H1 (cell line): ENCODE results near the gene MLPH. TPM values are rescaled to one million over a fixed set of nuclear protein-coding genes. Genes with fewer than 3 reads are reported as not detected.

ENCODE experiments used
- BRCA1 ChIP-seq: IDR thresholded peaks from 2 replicates; pipeline ENCODE4 v1.6.1; 2012; ENCODE audit warnings: low read depth, low read length, improper control_type of control experiment
- CHD7 ChIP-seq: fragments of 300-600 bp; sonication (generic); IDR thresholded peaks from 2 replicates; pipeline ENCODE4 v1.7.1; 2012; ENCODE audit warnings: low read length, moderate library complexity, mild to moderate bottlenecking, inconsistent platforms; ENCODE audit not compliant: insufficient replicate concordance
- GABPA ChIP-seq: IDR thresholded peaks from 2 replicates; pipeline ENCODE4 v1.6.1; 2011; ENCODE audit warnings: mild to moderate bottlenecking, low read length, moderate library complexity, borderline replicate concordance; ENCODE audit not compliant: insufficient read depth
- KDM1A ChIP-seq: fragments of 200-600, 300-600 bp; sonication (generic); IDR thresholded peaks from 2 replicates; pipeline ENCODE4 v1.7.1; 2016; ENCODE audit warnings: mild to moderate bottlenecking, low read length, borderline replicate concordance
- SP4 ChIP-seq: IDR thresholded peaks from 2 replicates; pipeline ENCODE4 v1.6.1; 2012; ENCODE audit warnings: low read length, inconsistent platforms
- TEAD4 ChIP-seq: IDR thresholded peaks from 2 replicates; pipeline ENCODE4 v1.6.1; 2012; ENCODE audit warnings: low read depth, low read length, inconsistent platforms, mixed read lengths
- polyA plus RNA-seq, 7 experiments: library from polyadenylated mRNA; depleted of rRNA in 3 of 7; stranded (reverse) in 5 of 7; unstranded in 2 of 7; fragments of >200 nt in 5 of 7; fragments of 200-250 nt in 2 of 7; gene quantifications; 1 replicate in 5 of 7; 2 replicates in 1 of 7; 4 replicates in 1 of 7; pipeline versions ENCODE4 v1.2.1 to v1.2.3, GENCODE V29; 2011 to 2013; ENCODE audit warnings: missing spikeins in 2 of 7, mixed read lengths in 2 of 7
- total RNA-seq: library from RNA; stranded (reverse); fragmentation: NEBNext Ultra II Directional; extraction: Animal tissue kit (Norgen Biotek cat#: 25700); gene quantifications from 2 replicates; pipeline ENCODE4 v1.2.1, GENCODE V29; 2021
- TF ChIP-seq, protein P1 (sequence below), 3 experiments: IDR thresholded peaks; 1 replicate in 2 of 3; 2 replicates in 1 of 3; pipeline versions ENCODE4 v1.5.1 to v1.6.1; 2011; ENCODE audit warnings: low read length in 3 of 3, mild to moderate bottlenecking in 3 of 3, inconsistent platforms in 2 of 3, low read depth in 1 of 3, moderate library complexity in 1 of 3; ENCODE audit not compliant: insufficient read depth in 1 of 3; ENCODE audit errors: control extremely low read depth in 1 of 3

Gene MLPH
- total and polyA plus RNA-seq, 2 of the 8 experiments (the other 6 are each of a cell fraction or from before 2014, with no cell fraction given) = 12.7 to 17.0 TPM

DNA sequence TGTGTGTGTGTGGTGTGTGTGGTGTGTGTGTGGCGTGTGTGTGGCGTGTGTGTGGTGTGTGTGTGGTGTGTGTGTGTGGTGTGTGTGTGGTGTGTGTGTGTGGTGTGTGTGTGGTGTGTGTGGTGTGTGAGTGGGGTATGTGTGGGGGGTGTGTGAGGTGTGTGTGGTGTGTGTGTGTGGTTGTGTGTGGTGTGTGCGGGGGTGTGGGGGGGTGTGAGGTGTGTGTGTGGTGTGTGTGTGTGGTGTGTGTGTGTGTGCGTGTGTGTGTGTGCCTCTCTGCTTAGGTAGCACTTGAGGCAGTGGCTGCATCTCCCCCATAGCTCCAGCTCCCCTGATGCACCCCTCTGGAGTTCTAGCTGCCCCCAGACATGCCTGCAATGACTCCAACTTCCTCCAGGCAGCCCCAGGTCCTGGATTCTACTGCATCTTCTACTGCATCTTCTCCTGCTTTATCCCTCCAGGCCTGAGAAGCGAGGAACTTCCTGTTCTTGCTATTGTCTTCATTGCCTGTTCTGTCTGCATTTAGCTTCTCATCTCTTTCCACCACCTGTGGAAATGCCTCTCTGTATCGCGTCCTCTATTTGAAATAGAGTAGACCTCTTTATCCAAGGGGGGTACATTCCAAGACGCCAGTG lies 22.2 kb upstream of the MLPH start (continued):
- TF ChIP-seq CHD7 (no peak), KDM1A (no peak), BRCA1 (no peak), SP4 (no peak), GABPA (no peak), TEAD4 (no peak)
- TF ChIP-seq, protein P1, sequence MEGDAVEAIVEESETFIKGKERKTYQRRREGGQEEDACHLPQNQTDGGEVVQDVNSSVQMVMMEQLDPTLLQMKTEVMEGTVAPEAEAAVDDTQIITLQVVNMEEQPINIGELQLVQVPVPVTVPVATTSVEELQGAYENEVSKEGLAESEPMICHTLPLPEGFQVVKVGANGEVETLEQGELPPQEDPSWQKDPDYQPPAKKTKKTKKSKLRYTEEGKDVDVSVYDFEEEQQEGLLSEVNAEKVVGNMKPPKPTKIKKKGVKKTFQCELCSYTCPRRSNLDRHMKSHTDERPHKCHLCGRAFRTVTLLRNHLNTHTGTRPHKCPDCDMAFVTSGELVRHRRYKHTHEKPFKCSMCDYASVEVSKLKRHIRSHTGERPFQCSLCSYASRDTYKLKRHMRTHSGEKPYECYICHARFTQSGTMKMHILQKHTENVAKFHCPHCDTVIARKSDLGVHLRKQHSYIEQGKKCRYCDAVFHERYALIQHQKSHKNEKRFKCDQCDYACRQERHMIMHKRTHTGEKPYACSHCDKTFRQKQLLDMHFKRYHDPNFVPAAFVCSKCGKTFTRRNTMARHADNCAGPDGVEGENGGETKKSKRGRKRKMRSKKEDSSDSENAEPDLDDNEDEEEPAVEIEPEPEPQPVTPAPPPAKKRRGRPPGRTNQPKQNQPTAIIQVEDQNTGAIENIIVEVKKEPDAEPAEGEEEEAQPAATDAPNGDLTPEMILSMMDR (IDR thresholded peaks at IDR 0.05; ENCODE audit: control extremely low read depth in 1 of 3, insufficient read depth in 1 of 3, low read depth in 1 of 3, low read length in 3 of 3) = no peak
- TF ChIP-seq, all 59 proteins: peak for 0
